ES-I3 (cell line): ENCODE data around the gene LAMTOR3.

Experiments used
- H3K36me3 ChIP-seq: 2 replicates; pipeline ENCODE4 v1.6.1; 2013; ENCODE audit warnings: mild to moderate bottlenecking, low read length, control low read depth, moderate library complexity; ENCODE audit not compliant: insufficient read depth
- H3K4me1 ChIP-seq: 2 replicates; pipeline ENCODE4 v1.6.1; 2013; ENCODE audit warnings: mild to moderate bottlenecking, control low read depth, low read length; ENCODE audit not compliant: insufficient read depth
- H3K9ac ChIP-seq: 2 replicates; pipeline ENCODE4 v1.6.1; 2013; ENCODE audit warnings: low read depth, mild to moderate bottlenecking, low read length, moderate library complexity
- H3K9me3 ChIP-seq: 2 replicates; pipeline ENCODE4 v1.6.1; 2013; ENCODE audit warnings: mild to moderate bottlenecking, low read length, moderate library complexity; ENCODE audit not compliant: control insufficient read depth, insufficient read depth

LAMTOR3 gene

GRCh38 chr4:99853190-99853589 lies 41.0 kb downstream of the LAMTOR3 start:
- Histone ChIP-seq H3K9ac (no peak overlapping the region), H3K36me3 (no peaks in the 10 kb centered on the region), H3K4me1 (peaks cover 4% of the 10 kb centered on the region; the same call in 1 of the 2 replicates), H3K9me3 (no peaks in the 10 kb centered on the region)

GRCh38 chr4:99852199-99852749 lies 42.0 kb downstream of the LAMTOR3 start:
- Histone ChIP-seq H3K4me1 (peaks cover 4% of the 10 kb centered on the region; the same call in 1 of the 2 replicates), H3K36me3 (no peaks in the 10 kb centered on the region), H3K9ac (no peak overlapping the region), H3K9me3 (no peaks in the 10 kb centered on the region)

- no peak overlapping the region for H3K9ac ChIP-seq
- no peaks in the 10 kb centered on the region for H3K36me3 ChIP-seq
- H3K9me3 ChIP-seq, result no peaks in the 10 kb centered on the region
- no peaks in the 10 kb centered on the region for H3K4me1 ChIP-seq
Observed at GRCh38 chr4:99848591-99849001, 45.6 kb downstream of the LAMTOR3 start.

- no peaks in the 10 kb centered on the region for H3K9me3 ChIP-seq
- H3K4me1 ChIP-seq, result no peaks in the 10 kb centered on the region
- no peaks in the 10 kb centered on the region for H3K36me3 ChIP-seq
- no peak overlapping the region for H3K9ac ChIP-seq
Observed at GRCh38 chr4:99847362-99847976, 46.8 kb downstream of the LAMTOR3 start.

- Histone ChIP-seq H3K36me3 (no peaks in the 10 kb centered on the region), H3K9ac (no peak overlapping the region), H3K4me1 (no peaks in the 10 kb centered on the region), H3K9me3 (no peaks in the 10 kb centered on the region)
Observed at GRCh38 chr4:99846891-99847290, 47.3 kb downstream of the LAMTOR3 start.

- H3K36me3 ChIP-seq, result no peaks in the 10 kb centered on the region
Observed at GRCh38 chr4:99845708-99846469, 48.3 kb downstream of the LAMTOR3 start.

GRCh38 chr4:99845179-99845578 lies 49.0 kb downstream of the LAMTOR3 start:
- H3K9me3 ChIP-seq, result no peaks in the 10 kb centered on the region
- H3K9ac ChIP-seq, result no peak overlapping the region
- no peaks in the 10 kb centered on the region for H3K36me3 ChIP-seq
- no peaks in the 10 kb centered on the region for H3K4me1 ChIP-seq

More at GRCh38 chr4:99845708-99846469, 48.3 kb downstream of the LAMTOR3 start:
- H3K9me3 ChIP-seq, result no peaks in the 10 kb centered on the region
- no peaks in the 10 kb centered on the region for H3K4me1 ChIP-seq
- no peak overlapping the region for H3K9ac ChIP-seq

- no peaks in the 10 kb centered on the region for H3K36me3 ChIP-seq
- no peak overlapping the region for H3K9ac ChIP-seq
- H3K4me1 ChIP-seq, result no peaks in the 10 kb centered on the region
- no peaks in the 10 kb centered on the region for H3K9me3 ChIP-seq
Observed at GRCh38 chr4:99844048-99844447, 50.2 kb downstream of the LAMTOR3 start.

GRCh38 chr4:99843413-99843812 lies 50.8 kb downstream of the LAMTOR3 start:
- Histone ChIP-seq H3K9me3 (no peaks in the 10 kb centered on the region), H3K4me1 (no peaks in the 10 kb centered on the region), H3K36me3 (no peaks in the 10 kb centered on the region), H3K9ac (no peak overlapping the region)

GRCh38 chr4:99841129-99841528 lies 53.1 kb downstream of the LAMTOR3 start:
- no peaks in the 10 kb centered on the region for H3K4me1 ChIP-seq
- no peaks in the 10 kb centered on the region for H3K36me3 ChIP-seq
- H3K9me3 ChIP-seq, result no peaks in the 10 kb centered on the region

GRCh38 chr4:99838927-99839326 lies 55.3 kb downstream of the LAMTOR3 start:
- Histone ChIP-seq H3K9ac (no peak overlapping the region), H3K9me3 (no peaks in the 10 kb centered on the region), H3K36me3 (no peaks in the 10 kb centered on the region), H3K4me1 (no peaks in the 10 kb centered on the region)

More at GRCh38 chr4:99841129-99841528, 53.1 kb downstream of the LAMTOR3 start:
- no peak overlapping the region for H3K9ac ChIP-seq

GRCh38 chr4:99835942-99836341 lies 58.3 kb downstream of the LAMTOR3 start:
- Histone ChIP-seq H3K36me3 (no peaks in the 10 kb centered on the region), H3K9ac (no peak overlapping the region), H3K4me1 (no peaks in the 10 kb centered on the region), H3K9me3 (no peaks in the 10 kb centered on the region)

- H3K9ac ChIP-seq, result no peak overlapping the region
- H3K36me3 ChIP-seq, result no peaks in the 10 kb centered on the region
- no peaks in the 10 kb centered on the region for H3K4me1 ChIP-seq
- H3K9me3 ChIP-seq, result no peaks in the 10 kb centered on the region
Observed at GRCh38 chr4:99834569-99834968, 59.7 kb downstream of the LAMTOR3 start.

- no peaks in the 10 kb centered on the region for H3K9me3 ChIP-seq
- H3K36me3 ChIP-seq, result no peaks in the 10 kb centered on the region
- no peaks in the 10 kb centered on the region for H3K4me1 ChIP-seq
- H3K9ac ChIP-seq, result no peak overlapping the region
Observed at GRCh38 chr4:99833756-99834155, 60.5 kb downstream of the LAMTOR3 start.

GRCh38 chr4:99832758-99833157 lies 61.5 kb downstream of the LAMTOR3 start:
- no peaks in the 10 kb centered on the region for H3K9me3 ChIP-seq
- no peaks in the 10 kb centered on the region for H3K36me3 ChIP-seq
- H3K4me1 ChIP-seq, result no peaks in the 10 kb centered on the region
- H3K9ac ChIP-seq, result no peak overlapping the region
